Lower leg skin (tissue), 3 donors: ENCODE measurements around the gene TP53INP2.
"Not testable (repeated sequence)": the region's sequence is repeated elsewhere in the genome, so short reads cannot be mapped to it uniquely, and the experiment has no call there.

Source experiments
- POLR2A ChIP-seq, 2 donors: fragments of 450-650 bp; IDR thresholded peaks; one replicate each; pipeline ENCODE4 v1.6.1; 2016 to 2017; ENCODE audit warnings: antibody characterized with exemption in 2 of 2, mild to moderate bottlenecking in 1 of 2, moderate library complexity in 1 of 2
- TF ChIP-seq, protein P1 (sequence below), 3 donors: fragments of 450-650 bp; IDR thresholded peaks; one replicate each; pipeline ENCODE4 v1.5.1; 2016; ENCODE audit warnings: antibody characterized with exemption in 3 of 3, mild to moderate bottlenecking in 3 of 3, moderate library complexity in 2 of 3

DNA sequence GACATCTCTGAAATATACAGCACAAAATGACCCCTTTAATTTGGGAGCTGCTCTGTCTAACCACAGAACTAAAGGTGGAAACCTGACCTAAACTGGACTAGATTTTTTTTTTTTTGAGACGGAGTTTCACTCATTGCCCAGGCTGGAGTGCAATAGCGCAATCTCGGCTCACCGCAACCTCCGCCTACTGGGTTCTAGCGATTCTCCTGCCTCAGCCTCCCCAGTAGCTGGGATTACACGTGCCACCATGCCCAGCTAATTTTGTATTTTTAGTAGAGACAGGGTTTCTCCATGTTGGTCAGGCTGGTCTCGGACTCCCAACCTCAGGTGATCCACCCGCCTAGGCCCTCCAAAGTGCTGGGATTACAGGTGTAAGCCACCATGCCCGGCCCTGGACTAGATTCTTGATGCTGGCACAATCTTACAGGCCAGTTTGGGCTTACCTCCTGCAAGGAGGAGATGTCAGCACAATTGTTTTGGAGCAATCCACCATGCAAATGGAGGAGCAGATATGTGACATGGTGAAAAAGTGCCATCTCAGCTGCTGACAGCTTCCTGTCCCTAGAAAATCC is 9.9 kb downstream of the TP53INP2 start:
- TF ChIP-seq POLR2A (IDR thresholded peaks at IDR 0.05): not testable (repeated sequence)
- TF ChIP-seq, protein P1, sequence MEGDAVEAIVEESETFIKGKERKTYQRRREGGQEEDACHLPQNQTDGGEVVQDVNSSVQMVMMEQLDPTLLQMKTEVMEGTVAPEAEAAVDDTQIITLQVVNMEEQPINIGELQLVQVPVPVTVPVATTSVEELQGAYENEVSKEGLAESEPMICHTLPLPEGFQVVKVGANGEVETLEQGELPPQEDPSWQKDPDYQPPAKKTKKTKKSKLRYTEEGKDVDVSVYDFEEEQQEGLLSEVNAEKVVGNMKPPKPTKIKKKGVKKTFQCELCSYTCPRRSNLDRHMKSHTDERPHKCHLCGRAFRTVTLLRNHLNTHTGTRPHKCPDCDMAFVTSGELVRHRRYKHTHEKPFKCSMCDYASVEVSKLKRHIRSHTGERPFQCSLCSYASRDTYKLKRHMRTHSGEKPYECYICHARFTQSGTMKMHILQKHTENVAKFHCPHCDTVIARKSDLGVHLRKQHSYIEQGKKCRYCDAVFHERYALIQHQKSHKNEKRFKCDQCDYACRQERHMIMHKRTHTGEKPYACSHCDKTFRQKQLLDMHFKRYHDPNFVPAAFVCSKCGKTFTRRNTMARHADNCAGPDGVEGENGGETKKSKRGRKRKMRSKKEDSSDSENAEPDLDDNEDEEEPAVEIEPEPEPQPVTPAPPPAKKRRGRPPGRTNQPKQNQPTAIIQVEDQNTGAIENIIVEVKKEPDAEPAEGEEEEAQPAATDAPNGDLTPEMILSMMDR (IDR thresholded peaks at IDR 0.05): not testable (repeated sequence)
